GM18951 (cell line): ENCODE data around the gene PRIMA1.

Experiments used
- POLR2A ChIP-seq: IDR thresholded peaks from 4 replicates; pipeline ENCODE4 v1.6.1; 2011; ENCODE audit warnings: mild to moderate bottlenecking; ENCODE audit not compliant: insufficient read length, insufficient read depth; ENCODE audit errors: extremely low read depth
- in situ Hi-C: fragments of 300-500 bp; cut with MboI; formaldehyde crosslinking; loops from one replicate; pipeline ENCODE4 v1.12.0; 2022; ENCODE audit warnings: low sequenced_read_pairs, mixed read lengths, inconsistent platforms; ENCODE audit not compliant: unreplicated experiment

PRIMA1 gene

GRCh38 chr14:93757206-93757605 lies 31.1 kb downstream of the PRIMA1 start:
- no peak for TF ChIP-seq POLR2A
- in situ Hi-C loops, result no loop called here

GRCh38 chr14:93753647-93754046 lies 34.6 kb downstream of the PRIMA1 start:
- TF ChIP-seq POLR2A, result no peak
- in situ Hi-C loops, result no loop called here

GRCh38 chr14:93752980-93753561 lies 35.2 kb downstream of the PRIMA1 start:
- in situ Hi-C loops, result no loop called here
- no peak for TF ChIP-seq POLR2A

- in situ Hi-C loops, result no loop called here
- TF ChIP-seq POLR2A, result no peak
Observed at GRCh38 chr14:93751946-93752655, 36.2 kb downstream of the PRIMA1 start.

- in situ Hi-C loops, result no loop called here
- no peak for TF ChIP-seq POLR2A
Observed at GRCh38 chr14:93749076-93749420, 39.2 kb downstream of the PRIMA1 start.

GRCh38 chr14:93748208-93749075 lies 39.8 kb downstream of the PRIMA1 start:
- no peak for TF ChIP-seq POLR2A
- in situ Hi-C loops, result no loop called here

GRCh38 chr14:93747560-93747959 lies 40.7 kb downstream of the PRIMA1 start:
- no peak for TF ChIP-seq POLR2A
- in situ Hi-C loops, result no loop called here

GRCh38 chr14:93747102-93747501 lies 41.2 kb downstream of the PRIMA1 start:
- no peak for TF ChIP-seq POLR2A
- in situ Hi-C loops, result no loop called here

- in situ Hi-C loops, result no loop called here
- TF ChIP-seq POLR2A, result no peak
Observed at GRCh38 chr14:93745603-93746273, 42.5 kb downstream of the PRIMA1 start.

GRCh38 chr14:93744876-93745275 lies 43.4 kb downstream of the PRIMA1 start:
- in situ Hi-C loops, result no loop called here
- no peak for TF ChIP-seq POLR2A

- TF ChIP-seq POLR2A, result no peak
- in situ Hi-C loops, result no loop called here
Observed at GRCh38 chr14:93744176-93744575, 44.1 kb downstream of the PRIMA1 start.

GRCh38 chr14:93743270-93744060 lies 44.8 kb downstream of the PRIMA1 start:
- TF ChIP-seq POLR2A, result no peak
- in situ Hi-C loops, result no loop called here
